Measurements from ENCODE around the gene ETS2.

DNA sequence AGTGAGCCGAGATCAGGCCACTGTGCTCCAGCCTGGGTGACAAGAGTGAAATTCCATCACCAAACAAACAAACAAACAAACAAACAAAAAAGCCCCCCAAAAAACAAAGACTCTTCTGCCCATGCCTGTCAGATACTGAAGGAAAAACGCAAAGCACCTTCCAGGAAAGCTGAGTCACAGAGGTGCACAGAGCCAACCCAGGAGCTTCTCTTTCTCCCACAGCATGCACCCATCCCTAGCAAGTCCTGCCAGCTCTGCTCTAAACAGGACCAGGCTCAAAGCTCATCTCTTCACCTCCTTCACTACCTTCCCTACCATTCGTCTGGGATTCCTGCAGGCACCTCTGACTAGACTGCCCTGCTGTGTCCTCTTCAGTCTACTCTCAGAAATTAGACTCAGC lies 46.5 kb downstream of the ETS2 start:
- TF ChIP-seq, protein P1, sequence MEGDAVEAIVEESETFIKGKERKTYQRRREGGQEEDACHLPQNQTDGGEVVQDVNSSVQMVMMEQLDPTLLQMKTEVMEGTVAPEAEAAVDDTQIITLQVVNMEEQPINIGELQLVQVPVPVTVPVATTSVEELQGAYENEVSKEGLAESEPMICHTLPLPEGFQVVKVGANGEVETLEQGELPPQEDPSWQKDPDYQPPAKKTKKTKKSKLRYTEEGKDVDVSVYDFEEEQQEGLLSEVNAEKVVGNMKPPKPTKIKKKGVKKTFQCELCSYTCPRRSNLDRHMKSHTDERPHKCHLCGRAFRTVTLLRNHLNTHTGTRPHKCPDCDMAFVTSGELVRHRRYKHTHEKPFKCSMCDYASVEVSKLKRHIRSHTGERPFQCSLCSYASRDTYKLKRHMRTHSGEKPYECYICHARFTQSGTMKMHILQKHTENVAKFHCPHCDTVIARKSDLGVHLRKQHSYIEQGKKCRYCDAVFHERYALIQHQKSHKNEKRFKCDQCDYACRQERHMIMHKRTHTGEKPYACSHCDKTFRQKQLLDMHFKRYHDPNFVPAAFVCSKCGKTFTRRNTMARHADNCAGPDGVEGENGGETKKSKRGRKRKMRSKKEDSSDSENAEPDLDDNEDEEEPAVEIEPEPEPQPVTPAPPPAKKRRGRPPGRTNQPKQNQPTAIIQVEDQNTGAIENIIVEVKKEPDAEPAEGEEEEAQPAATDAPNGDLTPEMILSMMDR (IDR thresholded peaks at IDR 0.05): no peak
- TF ChIP-seq EZH2 (IDR thresholded peaks at IDR 0.05; ENCODE audit: borderline replicate concordance, insufficient read depth, low read depth, low read length, poor library complexity, severe bottlenecking): no peak
